ENCODE results near the gene PCDH1. TPM values are rescaled to one million over a fixed set of nuclear protein-coding genes. Genes with fewer than 3 reads are reported as not detected.

Gene PCDH1
- total RNA-seq, 1 experiment from 2014 or later, result 127 TPM

DNA sequence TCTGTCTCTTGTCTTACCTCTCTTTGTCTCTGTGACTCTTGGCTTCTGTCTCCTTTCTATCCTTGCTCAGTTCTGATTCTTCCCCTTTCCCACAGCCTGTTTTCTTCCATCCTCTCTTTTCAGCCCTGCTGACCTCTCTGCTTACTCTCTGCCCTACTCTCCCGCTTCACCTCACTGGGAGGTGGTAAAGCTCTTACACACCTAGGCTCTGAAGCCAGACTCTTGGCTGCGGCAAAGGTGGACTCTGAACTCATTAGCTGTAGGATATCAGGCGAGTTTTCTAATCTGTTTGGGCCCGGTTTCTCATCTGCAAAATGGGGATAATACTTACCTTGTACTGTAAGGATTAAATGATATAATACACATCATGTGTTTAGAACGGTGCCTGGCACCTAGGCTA lies 11.1 kb downstream of the PCDH1 start:
- Histone ChIP-seq H2BK5ac (ENCODE audit: insufficient read length, low read length) (no peak overlapping the region), H3K18ac (ENCODE audit: insufficient read length, low read depth, low read length) (no peak overlapping the region), H2BK15ac (ENCODE audit: low read depth, low read length) (no peak overlapping the region), H3K56ac (ENCODE audit: insufficient read length, low read depth, low read length) (no peak overlapping the region), H2AFZ (ENCODE audit: low read length) (no peak overlapping the region), H2BK12ac (ENCODE audit: insufficient read length, low read depth, low read length) (no peak overlapping the region), H3T11ph (ENCODE audit: low read length) (no peak overlapping the region), H4K8ac (replicated peaks; ENCODE audit: insufficient read length, low read depth, low read length) (no peak overlapping the region), H3K9ac (ENCODE audit: extremely low read depth, insufficient read length, low read length) (no peak overlapping the region), H3K14ac (ENCODE audit: insufficient read depth, low read length) (no peak overlapping the region), H3K27ac (ENCODE audit: insufficient read length, low read depth, low read length) (no peak overlapping the region), H4K20me1 (ENCODE audit: control insufficient read depth, insufficient read depth, insufficient read length) (peaks cover 2% of the 10 kb centered on the region), H3K4ac (ENCODE audit: low read depth, low read length) (no peak overlapping the region), H4K5ac (ENCODE audit: insufficient read length, low read depth, low read length) (no peak overlapping the region), H2BK120ac (ENCODE audit: low read depth, low read length, poor library complexity, severe bottlenecking) (no peak overlapping the region), H3K23me2 (ENCODE audit: insufficient read length, low read depth, low read length, poor library complexity, severe bottlenecking) (no peaks in the 10 kb centered on the region), H2AK5ac (ENCODE audit: insufficient read length, low read length) (no peak overlapping the region), H3K79me2 (ENCODE audit: insufficient read depth, low read length) (peaks cover 18% of the 10 kb centered on the region; the same call in 1 of the 2 replicates), H3K9me3 (ENCODE audit: control insufficient read depth, low read depth, low read length) (no peaks in the 10 kb centered on the region), H4K91ac (ENCODE audit: insufficient read length, low read depth, low read length) (no peak overlapping the region), H3K4me1 (ENCODE audit: insufficient read depth, low read length) (peaks cover 4% of the 10 kb centered on the region; the same call in 1 of the 2 replicates), H3K23ac (ENCODE audit: insufficient read length, low read depth, low read length) (no peak overlapping the region), H2BK20ac (ENCODE audit: low read depth, low read length, poor library complexity, severe bottlenecking) (no peak overlapping the region), H3K79me1 (ENCODE audit: insufficient read depth, low read depth, low read length, poor library complexity, severe bottlenecking) (peaks cover 11% of the 10 kb centered on the region), H3K27me3 (ENCODE audit: insufficient read depth, low read length) (no peaks in the 10 kb centered on the region), H3K4me2 (ENCODE audit: insufficient read depth, insufficient read length, low read length) (no peak overlapping the region)
- no CpG with 5 or more reads among the region's 5 CpGs for WGBS (ENCODE audit: extremely low coverage, insufficient read length, low lambda C conversion rate)
- H3K27ac Mint-ChIP-seq, result peak overlapping the region in 2 of 3 experiments; percentile 3 to 35; a peak in 3 of 7 replicates
- peaks cover 71 to 80% (median 78%) of the 10 kb centered on the region in 3 experiments; a peak in 6 of 7 replicates for H3K36me3 Mint-ChIP-seq (ENCODE audit: insufficient read depth in 1 of 3, low read depth in 3 of 3)
- TF ChIP-seq, protein P1, sequence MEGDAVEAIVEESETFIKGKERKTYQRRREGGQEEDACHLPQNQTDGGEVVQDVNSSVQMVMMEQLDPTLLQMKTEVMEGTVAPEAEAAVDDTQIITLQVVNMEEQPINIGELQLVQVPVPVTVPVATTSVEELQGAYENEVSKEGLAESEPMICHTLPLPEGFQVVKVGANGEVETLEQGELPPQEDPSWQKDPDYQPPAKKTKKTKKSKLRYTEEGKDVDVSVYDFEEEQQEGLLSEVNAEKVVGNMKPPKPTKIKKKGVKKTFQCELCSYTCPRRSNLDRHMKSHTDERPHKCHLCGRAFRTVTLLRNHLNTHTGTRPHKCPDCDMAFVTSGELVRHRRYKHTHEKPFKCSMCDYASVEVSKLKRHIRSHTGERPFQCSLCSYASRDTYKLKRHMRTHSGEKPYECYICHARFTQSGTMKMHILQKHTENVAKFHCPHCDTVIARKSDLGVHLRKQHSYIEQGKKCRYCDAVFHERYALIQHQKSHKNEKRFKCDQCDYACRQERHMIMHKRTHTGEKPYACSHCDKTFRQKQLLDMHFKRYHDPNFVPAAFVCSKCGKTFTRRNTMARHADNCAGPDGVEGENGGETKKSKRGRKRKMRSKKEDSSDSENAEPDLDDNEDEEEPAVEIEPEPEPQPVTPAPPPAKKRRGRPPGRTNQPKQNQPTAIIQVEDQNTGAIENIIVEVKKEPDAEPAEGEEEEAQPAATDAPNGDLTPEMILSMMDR (conservative IDR thresholded peaks at IDR 0.05), result no peak
- no peaks in the 10 kb centered on the region for H3K9me3 Mint-ChIP-seq
- peaks cover 30 to 34% of the 10 kb centered on the region in 2 experiments for H3K4me1 Mint-ChIP-seq
- H3K4me3 Mint-ChIP-seq, result no peak overlapping the region
- DNase-seq, result no peak
- no peaks in the 10 kb centered on the region; the same call in 1 of the 2 replicates for H3K27me3 Mint-ChIP-seq (ENCODE audit: low read depth)

All from H9 (cell line).